ENCODE results near the gene HAGHL. TPM values are rescaled to one million over a fixed set of nuclear protein-coding genes. Genes with fewer than 3 reads are reported as not detected.

HAGHL gene
- total RNA-seq = 17.7 and 18.8 TPM in 2 replicates

GRCh38 chr16:726438-727290 is at the start of gene HAGHL, which contains the start of gene CCDC78:
Gene HAGHL (plus strand): TSS chr16:727106. CDS start chr16:727510, 404 bp downstream.
Gene CCDC78 (minus strand): TSS chr16:726443. CDS start chr16:726367, 76 bp downstream.
- DNase-seq (ENCODE audit: low read depth) = no peak
- no peak for TF ChIP-seq CTCF (IDR thresholded peaks at IDR 0.05; ENCODE audit: insufficient read depth, low read length, poor library complexity, severe bottlenecking)
- Histone ChIP-seq H3K4me3 (ENCODE audit: low read depth, low read length) (peak within 1 kb of the TSS; percentile 65), H3K36me3 (ENCODE audit: control insufficient read depth, insufficient read depth, low read length) (no peaks in the 10 kb centered on the region), H3K27me3 (ENCODE audit: control insufficient read depth, insufficient read depth, low read length) (no peaks in the 10 kb centered on the region)

GRCh38 chr16:677316-678190 is 49.4 kb upstream of the HAGHL start:
- H3K36me3 ChIP-seq (ENCODE audit: control insufficient read depth, insufficient read depth, low read length) = no peaks in the 10 kb centered on the region
- no peak for TF ChIP-seq CTCF (IDR thresholded peaks at IDR 0.05; ENCODE audit: insufficient read depth, low read length, poor library complexity, severe bottlenecking)
- no peak overlapping the region for H3K4me3 ChIP-seq (ENCODE audit: low read depth, low read length)
- peaks cover 21% of the 10 kb centered on the region for H3K27me3 ChIP-seq (ENCODE audit: control insufficient read depth, insufficient read depth, low read length)
- no peak for DNase-seq (ENCODE audit: low read depth)

GRCh38 chr16:678209-678857 is 48.6 kb upstream of the HAGHL start:
- no peak for TF ChIP-seq CTCF (IDR thresholded peaks at IDR 0.05; ENCODE audit: insufficient read depth, low read length, poor library complexity, severe bottlenecking)
- no peak overlapping the region for H3K4me3 ChIP-seq (ENCODE audit: low read depth, low read length)

GRCh38 chr16:678858-679813 is 47.8 kb upstream of the HAGHL start:
- Histone ChIP-seq H3K4me3 (ENCODE audit: low read depth, low read length) (peak overlapping the region; percentile 49), H3K27me3 (ENCODE audit: control insufficient read depth, insufficient read depth, low read length) (peaks cover 21% of the 10 kb centered on the region), H3K36me3 (ENCODE audit: control insufficient read depth, insufficient read depth, low read length) (peaks cover 1% of the 10 kb centered on the region)
- DNase-seq (ENCODE audit: low read depth) = no peak
- no peak for TF ChIP-seq CTCF (IDR thresholded peaks at IDR 0.05; ENCODE audit: insufficient read depth, low read length, poor library complexity, severe bottlenecking)

More at GRCh38 chr16:678209-678857, 48.6 kb upstream of the HAGHL start:
- H3K27me3 ChIP-seq (ENCODE audit: control insufficient read depth, insufficient read depth, low read length) = peaks cover 21% of the 10 kb centered on the region
- DNase-seq (ENCODE audit: low read depth) = no peak
- peaks cover 1% of the 10 kb centered on the region for H3K36me3 ChIP-seq (ENCODE audit: control insufficient read depth, insufficient read depth, low read length)
